Inflammatory macrophage treated with lipopolysaccharide for 4 hours (primary cell): ENCODE results near the gene RYR1.

Experiments used
- DNase-seq: peaks from one replicate; pipeline ENCODE4 v3.0.0-alpha.2; 2020

Gene RYR1

GRCh38 chr19:38519168-38519567 lies 85.7 kb downstream of the RYR1 start:
- no peak for DNase-seq

GRCh38 chr19:38519988-38520387 lies 86.5 kb downstream of the RYR1 start:
- DNase-seq: no peak

- DNase-seq: no peak
These were observed 89.4 kb downstream of the RYR1 start for GRCh38 chr19:38522915-38523314.

- DNase-seq: no peak
These were observed 89.8 kb downstream of the RYR1 start for GRCh38 chr19:38523319-38523718.

- no peak for DNase-seq
These were observed 90.9 kb downstream of the RYR1 start for GRCh38 chr19:38524369-38524768.

DNA sequence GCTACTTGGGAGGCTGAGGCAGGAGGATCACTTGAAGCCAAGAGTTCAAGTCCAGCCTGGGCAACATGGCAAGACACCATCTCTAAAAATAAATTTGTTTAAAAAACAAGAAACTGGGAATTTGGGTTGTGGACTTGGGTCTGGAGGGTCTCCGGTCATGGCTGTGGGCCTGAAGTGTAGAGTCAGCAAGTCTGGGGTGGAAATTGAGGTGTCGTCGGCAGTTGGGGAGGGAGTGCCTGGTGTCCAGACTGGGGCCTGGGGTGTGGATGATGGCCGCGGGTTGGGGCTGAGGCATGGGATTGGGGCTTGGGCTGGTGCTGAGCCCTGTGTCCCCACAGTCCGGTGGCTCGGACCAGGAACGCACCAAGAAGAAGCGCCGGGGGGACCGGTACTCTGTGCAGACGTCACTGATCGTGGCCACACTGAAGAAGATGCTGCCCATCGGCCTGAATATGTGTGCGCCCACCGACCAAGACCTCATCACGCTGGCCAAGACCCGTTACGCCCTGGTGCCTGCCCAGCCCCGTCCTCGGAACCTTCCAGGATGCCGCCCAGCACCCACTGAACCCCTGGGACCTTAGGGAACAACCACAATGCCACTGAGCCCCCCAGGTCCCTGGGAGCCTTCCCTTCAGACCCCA lies 91.6 kb downstream of the RYR1 start:
- DNase-seq: no peak

DNA sequence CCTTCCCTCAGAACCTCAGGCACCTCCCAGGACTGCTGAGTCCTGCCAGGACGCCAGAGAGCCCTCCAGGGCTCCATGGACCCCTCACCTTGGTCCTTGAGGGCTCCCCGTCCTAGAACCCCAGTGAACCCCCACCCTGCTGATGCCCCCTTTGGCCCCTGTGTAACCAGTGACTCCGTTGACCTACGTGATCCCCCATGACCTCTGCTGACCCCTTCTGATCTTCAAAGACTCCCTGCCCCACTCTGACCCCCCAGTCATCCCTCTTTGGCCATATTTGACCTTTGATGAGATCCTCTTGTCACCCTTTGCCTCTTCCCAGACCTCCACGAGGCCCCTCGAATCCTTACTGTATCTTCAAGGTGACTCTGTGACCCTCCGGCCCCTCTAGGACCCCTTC lies 92.9 kb downstream of the RYR1 start:
- no peak for DNase-seq

GRCh38 chr19:38527466-38528136 lies 94.1 kb downstream of the RYR1 start:
- no peak for DNase-seq

DNA sequence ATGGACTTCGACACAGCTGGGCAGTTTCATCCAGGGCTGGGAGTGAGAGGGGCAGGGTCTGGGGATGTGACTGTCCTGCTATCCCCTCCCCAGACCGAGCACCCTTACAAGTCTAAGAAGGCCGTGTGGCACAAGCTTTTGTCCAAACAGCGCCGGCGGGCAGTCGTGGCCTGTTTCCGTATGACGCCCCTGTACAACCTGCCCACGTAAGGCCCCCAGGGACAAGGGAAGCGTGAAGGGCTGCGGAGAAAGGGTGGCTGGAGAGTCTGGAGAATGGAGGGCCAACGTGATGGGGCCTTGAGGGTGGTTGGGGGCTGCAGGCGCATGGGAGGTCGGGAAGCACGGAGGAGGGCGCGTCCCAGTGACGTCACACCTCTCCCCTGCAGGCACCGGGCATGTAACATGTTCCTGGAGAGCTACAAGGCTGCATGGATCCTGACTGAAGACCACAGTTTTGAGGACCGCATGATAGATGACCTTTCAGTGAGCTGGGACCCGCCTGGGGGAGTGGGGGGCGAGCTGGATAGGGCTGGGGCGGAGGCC lies 94.8 kb downstream of the RYR1 start:
- no peak for DNase-seq

DNA sequence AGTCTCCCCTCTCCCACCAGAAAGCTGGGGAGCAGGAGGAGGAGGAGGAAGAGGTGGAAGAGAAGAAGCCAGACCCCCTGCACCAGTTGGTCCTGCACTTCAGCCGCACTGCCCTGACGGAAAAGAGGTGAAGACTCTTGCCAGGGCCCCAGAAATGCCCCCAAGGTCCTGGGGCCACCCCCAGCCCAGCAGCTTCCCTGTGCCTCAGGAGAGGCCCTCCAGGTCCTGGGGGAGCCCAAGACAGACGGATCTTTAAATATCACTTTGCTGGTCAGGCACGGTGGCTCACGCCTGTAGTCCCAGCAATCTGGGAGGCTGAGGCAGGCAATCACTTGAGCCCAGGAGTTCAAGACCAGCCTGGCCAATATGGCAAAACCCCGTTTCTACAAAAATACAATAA lies 95.4 kb downstream of the RYR1 start:
- no peak for DNase-seq

GRCh38 chr19:38531515-38531914 lies 98.0 kb downstream of the RYR1 start:
- no peak for DNase-seq

GRCh38 chr19:38532939-38533338 lies 99.4 kb downstream of the RYR1 start:
- DNase-seq: no peak

GRCh38 chr19:38534574-38534973 lies 101.1 kb downstream of the RYR1 start:
- no peak for DNase-seq

DNA sequence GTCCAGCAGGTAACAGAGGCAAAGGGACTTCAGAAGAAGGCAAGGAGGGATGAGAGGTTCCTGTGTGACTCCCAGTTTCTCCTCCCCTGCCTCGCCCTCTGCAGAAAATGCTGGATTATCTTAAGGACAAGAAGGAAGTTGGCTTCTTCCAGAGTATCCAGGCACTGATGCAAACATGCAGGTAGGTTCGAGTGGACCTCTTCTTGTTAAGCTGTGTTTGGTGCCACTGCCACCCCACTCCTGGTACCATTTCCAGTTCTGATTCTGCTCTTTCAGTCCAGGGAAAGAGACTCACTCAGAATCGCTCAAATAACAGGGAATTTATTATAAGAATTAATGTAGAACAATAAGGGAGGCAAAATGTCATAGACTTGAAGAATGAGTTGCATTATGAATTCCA lies 101.7 kb downstream of the RYR1 start:
- DNase-seq: no peak

- DNase-seq: no peak
These were observed 103.8 kb downstream of the RYR1 start for GRCh38 chr19:38537071-38537936.

DNA sequence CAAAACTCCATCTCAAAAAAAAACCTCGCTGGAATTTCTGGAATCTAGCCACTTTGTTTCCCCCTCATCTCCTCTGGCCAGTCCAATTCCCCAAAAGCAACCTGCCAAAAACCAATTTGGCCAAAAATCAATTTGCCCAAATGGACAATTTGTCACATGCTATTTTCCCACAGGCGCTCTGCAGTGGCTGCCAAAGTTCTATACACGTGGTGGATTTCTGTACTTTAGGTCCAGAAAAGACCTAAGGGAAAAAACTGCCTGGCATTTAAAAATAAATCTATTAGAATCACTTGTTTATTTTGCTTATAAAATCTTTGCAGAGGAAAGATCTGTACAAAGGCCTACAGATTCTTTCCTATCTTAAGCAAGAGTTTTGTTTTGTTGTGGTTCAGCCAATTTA lies 104.9 kb downstream of the RYR1 start:
- DNase-seq: no peak

GRCh38 chr19:38538793-38539528 lies 105.5 kb downstream of the RYR1 start:
- no peak for DNase-seq

DNA sequence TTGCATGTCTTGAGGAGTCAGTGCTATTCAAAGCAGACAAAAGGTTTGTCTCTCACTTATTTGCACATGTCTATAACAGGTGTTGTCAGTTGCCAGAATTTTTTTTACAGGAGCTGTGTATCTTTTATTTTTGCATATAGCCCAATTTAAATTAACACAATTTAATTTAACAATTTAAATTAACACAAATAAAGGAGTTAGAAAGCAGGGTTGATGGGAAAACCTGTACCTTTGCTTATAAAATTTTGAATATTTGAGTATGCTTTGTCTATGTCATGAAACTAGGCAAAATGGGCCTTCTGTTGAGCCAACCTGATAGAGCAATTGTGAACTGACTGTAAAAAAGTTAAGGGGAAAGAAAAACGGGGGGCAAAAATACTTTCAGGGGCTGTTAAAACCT lies 106.3 kb downstream of the RYR1 start:
- no peak for DNase-seq

DNA sequence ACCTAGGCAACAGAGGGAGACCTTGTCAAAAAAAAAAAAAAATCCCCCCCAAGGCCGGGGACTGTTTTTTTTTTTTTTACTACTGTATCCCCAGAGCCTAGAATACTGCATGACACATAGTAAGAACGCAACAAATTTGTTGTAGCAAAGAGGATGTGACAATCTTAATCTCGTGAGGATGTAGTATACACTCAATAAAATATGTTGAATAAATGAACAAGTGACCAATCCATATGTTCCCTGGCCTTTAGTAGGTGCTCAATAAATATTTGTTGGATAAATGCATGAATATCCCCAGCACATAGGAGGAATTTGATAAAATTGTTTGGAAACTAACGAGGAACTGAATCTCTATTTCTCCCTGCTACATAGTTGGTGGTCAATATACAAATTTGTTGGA lies 108.5 kb downstream of the RYR1 start:
- DNase-seq: no peak

DNA sequence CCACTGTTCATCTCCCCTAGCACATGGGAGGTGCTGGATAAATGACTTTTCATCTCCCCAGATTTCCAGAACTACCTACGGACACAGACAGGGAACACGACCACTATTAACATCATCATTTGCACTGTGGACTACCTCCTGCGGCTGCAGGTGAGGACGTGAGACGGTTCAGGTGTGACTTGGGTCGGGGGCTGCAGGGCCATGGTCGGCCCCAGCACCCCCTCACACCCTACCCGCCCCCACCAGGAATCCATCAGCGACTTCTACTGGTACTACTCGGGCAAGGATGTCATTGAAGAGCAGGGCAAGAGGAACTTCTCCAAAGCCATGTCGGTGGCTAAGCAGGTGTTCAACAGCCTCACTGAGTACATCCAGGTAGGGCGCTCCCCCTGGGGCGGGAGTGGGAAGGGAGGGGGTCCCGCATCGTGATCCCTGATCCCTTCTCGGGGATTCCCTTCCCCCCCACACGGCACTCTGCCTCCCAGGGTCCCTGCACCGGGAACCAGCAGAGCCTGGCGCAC lies 109.9 kb downstream of the RYR1 start:
- DNase-seq: no peak

- peak; percentile 83 for DNase-seq
These were observed 110.5 kb downstream of the RYR1 start for GRCh38 chr19:38543807-38544568.
